ENCODE measurements around the gene FAM13A.
A peak's percentile ranks its signal among the peaks of the same experiment; 100 is the strongest.
"Not testable (repeated sequence)": the region's sequence is repeated elsewhere in the genome, so short reads cannot be mapped to it uniquely, and the experiment has no call there.

FAM13A gene

DNA sequence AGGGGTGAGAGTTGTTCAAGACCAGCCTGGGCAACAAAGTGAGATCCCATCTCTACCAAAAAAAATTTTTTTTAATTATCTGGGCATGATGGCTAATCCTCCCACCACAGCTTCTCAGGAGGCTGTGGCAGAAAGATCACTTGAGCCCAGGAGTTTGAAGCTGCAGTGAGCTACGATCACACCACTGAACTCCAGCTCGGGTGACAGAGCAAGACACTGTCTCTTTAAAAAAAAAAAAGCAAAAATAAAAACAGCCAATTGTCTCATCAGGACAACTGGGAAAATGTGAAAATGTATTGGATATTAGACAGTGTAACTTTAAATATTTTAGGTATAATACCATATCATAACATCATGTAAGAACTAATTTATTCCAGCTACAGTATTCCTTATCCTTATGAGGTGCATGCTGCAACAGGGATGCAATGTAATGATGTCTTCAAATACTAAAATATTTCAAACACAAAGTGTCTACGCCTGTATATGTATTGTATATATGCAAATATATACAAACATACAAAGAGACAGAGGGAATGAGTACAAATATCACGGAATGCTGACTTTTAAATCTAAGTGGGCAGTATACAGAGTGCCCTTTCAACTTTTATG, 17.2 kb downstream of the FAM13A start:
- DNase-seq: no peak

DNA sequence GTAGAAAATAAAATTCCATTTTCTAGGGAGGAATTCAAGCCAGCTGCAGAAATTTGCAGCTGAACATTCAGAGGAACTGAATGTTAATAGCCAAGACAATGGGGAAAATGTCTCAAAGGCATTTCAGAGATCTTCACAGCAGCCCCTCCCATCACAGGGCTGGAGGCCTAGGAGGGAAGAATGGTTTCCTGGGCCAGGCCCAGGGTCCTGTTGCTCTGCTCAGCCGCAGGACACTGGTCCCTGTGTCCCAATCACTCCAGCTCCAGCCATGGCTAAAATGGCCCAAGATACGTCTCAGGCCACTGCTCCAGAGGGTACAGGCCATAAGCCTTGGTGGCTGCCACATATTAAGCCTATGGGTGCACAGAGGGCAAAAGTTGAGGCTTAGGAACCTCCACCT, 20.4 kb downstream of the FAM13A start:
- no peak for DNase-seq

DNA sequence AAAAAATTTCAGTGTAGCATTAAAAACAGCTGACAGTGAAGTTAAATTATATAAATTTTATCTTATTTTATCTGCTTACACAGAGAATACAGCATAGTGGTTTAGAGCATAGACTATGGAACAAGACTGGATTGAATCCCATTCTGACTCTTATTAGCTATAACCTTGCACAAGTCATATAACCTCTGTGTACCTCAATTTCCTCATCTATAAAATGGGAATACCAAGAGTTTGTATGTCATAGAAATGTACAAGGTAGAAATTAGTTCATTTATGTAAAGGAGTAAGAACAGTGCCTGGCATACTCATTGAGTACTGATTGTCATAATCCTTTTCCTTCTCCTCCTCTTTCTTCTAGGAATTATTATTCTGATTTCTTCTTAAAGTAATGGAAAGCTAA, 25.7 kb downstream of the FAM13A start:
- DNase-seq: no peak

DNA sequence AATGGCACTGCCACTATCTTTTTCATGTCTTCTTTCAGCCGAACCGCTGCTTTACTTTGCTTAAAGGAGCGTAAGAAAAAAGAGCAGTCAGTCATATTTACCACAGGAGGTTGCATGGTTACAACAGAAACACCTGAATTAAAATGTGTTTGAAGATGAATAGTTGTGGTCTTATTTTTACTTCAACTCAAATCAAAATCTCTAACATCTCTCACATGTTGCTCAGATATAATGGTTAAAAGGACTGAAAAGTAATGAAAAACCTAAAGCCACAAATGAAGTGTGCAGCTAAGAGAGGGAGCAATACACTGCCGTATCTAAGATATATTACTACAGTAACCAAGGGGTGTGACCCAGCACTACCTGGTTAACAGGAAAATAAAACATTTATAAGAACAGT, 27.4 kb downstream of the FAM13A start:
- DNase-seq: no peak

DNA sequence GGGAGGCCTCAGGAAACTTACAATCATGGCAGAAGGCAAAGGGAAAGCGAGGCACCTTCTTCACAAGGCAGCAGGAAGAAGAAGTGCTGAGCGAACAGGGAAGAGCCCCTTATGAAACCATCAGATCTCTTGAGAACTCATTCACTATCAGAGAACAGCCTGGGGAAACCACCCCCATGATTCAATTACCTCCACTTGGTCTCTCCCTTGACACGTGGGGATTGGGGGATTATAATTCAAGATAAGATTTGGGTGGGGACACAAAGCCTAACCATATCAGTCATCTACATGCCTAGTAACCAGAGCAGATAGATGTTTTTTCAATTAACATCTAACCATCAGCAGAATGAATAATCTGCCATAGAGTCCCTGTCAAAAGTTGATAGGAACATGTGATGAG, 30.4 kb downstream of the FAM13A start:
- DNase-seq: no peak

DNA sequence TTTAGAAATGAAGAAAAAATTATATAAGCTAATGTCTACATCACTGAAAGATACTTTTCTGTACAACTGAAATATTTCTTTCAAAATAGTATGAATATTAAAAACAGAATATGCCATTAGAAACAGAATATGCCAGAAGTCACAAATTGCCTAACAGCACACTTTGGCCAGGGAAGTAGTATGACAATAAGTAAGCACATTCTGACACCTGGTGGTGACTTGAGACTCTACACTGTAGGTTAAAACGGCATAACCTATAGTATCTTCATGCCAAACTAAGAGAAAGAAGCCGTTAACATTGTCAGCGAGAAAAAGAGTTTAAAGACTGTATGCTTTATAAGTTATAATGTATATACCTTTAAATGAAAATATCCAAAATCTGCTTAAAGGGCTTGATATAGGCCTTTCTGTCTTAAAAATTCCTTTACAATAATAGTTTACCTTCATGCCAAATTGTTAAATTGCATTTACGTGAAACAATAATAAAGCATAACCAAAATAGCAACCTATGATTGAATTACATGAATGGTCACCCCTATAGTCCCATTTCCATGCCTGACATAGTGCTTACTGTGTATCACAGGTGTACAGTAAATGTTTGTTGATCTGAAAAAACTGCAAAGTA, 32.8 kb downstream of the FAM13A start:
- DNase-seq: peak; percentile 52 to 81

DNA sequence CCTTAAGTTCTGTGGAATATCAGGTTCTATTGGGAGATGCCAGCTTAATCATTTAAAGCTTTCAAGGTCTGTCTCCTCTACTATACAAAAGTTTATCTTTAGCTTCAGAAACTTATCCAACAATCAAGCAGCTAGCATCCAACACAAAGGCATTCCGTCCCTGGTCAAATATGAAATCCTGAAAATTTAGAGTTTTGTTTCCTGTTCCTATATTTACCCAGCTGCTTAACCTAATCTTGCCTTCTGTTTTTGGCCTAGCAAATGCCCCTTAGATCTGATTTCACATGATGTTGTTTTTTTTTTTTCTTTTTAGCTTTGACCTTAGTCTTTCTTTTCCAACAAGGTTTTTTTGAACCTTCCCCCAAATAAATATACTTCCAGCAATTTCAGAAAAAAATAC, 33.8 kb downstream of the FAM13A start:
- no peak for DNase-seq

DNA sequence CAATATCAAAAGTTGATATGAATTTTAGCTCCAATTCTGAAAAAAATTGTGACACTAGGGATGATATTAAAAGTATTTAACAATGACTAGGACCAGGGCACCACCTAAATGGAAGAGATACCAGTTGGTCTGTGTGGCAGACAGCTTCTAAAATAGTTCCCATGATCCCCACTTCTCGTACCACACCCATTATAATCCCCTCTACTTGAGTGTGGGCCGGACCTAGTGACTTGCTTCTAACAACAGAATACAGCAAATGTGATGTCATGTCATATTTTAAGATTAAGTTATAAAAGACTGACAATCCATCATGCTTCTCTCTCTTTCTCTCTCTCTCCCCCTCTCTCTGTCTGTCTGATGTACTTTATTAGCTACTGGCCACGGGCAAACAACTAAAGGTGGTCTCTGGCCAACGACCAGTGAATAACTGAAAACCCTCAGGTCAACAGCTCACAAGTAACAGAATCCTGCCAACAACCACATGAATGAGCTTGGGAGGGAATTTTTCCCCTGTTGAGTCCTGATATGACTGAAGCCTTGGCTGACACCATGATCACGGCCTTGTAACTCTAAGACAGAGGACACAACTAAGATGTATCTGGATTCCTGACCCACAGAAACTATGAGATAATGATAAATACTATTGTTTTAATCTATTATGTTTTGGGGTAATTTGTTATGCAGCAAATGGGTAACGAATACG, 34.4 kb downstream of the FAM13A start:
- no peak for DNase-seq

DNA sequence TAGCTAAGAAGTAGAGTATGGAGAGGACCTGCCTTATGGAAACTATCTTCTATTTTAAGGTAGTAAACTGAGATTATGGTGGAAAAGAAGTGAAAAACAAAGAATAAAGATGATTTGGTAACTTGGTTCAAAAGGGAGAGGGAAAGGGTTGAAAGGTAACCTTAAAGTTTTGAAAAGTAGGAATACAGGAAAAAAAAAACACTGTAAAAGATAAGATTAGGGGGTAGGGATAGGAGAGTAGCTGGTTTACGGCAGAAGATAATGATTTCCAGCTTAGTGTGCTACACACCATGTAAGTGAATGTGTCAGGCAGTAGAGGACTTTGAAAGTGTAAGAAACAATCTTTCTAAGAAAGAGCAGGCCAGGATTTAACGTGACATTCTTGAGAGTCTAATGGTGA, 35.3 kb downstream of the FAM13A start:
- no peak for DNase-seq

DNA sequence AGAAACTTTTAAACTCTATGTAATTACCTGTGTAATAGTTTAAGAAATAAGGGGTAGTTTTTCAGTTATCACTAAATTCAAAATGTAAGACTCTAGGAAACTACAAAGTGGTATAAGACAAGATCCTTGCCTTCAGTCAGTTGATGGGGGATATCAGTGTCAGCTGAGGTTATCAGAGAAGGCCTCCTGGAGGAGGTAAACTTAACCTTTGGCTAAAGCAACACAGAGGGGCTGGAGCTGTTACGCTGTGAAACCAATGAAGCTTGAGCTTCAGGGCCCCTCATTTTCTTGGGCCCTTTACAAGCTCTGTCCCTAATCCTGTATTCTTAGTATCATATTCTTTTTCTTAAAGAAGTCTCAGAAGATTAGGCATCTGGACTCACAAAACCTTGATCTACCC, 35.9 kb downstream of the FAM13A start:
- no peak for DNase-seq

DNA sequence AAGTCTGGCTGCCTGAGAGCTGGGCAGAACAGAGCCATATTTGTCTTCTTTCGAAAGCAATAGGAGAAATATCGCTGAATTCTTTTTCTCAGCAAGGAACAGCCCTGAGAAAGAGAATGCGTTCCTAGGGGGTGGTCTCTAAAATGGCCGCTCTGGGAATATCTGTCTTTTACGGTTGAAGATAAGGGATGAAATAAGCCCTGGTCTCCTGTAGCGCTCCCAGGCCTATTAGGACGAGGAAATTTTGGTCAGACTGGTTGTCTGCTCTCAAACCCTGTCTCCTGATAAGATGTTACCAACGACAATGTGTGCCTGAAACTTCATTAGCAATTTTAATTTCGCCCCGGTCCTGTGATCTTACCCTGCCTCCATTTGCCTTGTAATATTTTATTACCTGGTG, 42.1 kb downstream of the FAM13A start:
- DNase-seq: not testable (repeated sequence)

DNA sequence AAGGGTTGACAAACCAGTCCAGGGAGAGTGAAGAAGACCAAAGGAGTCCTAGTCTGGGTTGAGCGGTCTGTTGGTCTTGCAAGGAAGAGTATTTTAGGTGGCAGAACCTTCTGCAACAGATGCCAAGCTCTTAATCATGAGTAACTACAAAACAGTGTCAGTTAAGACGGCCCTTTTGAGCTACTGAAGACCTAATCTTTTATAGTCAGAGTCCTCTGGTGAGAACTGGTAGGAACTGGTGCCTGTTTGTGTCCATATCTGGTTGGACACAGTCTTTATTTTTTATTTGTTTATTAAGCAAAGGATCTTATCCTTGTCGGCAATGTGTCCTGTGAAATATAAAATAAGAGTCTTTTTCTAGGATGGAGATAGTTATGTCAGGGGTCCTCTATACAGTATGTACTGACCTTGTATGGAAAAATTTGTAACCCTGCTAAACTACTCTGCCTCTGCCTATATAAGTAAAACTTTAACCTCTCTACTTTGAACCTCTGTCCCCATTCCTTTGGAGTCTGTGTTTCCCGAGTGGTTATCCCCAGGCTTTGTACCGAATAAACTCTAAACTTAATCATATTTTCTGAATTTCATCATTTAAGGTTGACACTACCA, 47.1 kb downstream of the FAM13A start:
- no peak for DNase-seq

DNA sequence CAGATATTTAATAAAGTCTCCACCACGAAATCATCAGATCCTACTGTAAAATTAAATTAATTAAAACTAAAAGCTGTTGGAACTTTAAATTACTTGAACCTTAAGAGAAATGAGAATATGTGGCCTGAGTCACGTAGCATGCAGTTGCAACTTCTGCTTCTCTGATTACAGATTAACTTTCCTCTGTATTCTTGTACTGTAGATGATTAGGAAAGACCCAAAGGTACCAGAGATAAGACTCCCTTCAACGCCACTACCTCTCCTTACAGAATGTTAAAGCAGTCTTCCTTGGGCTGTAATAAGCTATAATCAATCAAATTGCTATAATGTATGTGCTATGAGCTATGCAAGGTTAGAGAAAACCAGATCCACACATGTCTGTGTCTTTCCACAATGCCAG, 47.9 kb downstream of the FAM13A start:
- no peak for DNase-seq

DNA sequence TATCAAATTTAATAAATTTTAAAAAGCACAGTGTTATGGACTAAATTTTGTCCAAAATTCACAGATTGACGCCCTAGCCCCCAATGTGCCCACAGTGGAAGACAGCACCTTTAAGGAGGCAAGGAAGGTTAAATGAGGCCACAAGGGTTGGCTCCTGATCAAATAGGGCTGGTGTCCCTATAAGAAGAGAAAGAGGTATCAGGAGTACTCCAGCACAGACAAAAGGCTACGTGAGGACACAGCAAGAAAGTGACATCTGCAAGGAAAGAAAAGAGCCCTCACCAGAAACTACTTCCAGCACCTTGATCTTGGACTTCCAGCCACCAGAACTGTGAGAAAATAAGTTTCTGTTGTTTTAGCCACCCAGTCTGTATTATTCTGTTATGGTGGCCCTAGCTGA, 48.8 kb downstream of the FAM13A start:
- no peak for DNase-seq

DNA sequence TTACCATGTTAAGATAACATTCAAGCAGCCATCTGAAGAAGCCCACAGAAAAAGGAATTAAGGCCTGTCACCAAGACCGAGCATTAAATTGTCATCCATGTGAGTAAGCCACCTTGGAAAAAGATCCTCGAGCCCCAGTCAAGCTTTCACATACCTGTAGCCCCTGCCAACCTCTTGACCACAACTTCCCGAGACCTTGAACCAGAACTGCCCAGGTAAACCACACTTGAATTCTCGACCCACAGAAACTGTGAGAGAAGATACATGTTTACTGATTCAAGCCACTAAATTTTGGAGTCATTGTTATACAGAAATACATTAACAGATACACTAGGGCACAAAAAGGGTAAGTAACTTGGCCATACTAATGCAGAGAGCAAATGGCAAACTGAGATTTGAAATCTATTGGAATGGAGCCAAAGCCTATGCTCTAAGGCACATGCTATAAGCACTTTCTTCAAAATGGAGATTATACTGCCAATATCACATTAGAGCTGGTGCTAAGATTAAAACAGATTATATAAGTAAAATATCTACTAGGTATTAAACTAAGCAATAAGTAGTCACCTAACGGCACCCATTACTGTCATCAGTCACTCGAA, 49.5 kb downstream of the FAM13A start:
- no peak for DNase-seq

DNA sequence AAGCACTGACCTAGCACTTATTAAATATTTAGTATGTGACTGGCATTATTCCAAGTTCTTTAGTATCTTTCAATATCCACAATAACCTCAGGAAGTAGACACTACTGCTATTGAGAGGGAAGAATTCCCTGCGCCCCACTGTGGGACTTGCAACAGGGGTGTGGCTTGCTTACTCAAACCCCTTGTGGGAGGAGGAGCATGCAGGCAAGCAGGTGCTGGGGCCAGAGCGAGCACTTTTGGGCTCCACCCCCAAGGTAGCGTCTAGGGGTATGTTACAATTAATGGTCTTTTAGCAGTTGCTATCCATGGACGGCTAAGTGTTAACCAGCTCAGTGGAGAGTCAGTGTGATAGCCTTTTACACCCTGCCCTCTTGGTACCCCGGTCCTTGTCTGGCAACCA, 50.7 kb downstream of the FAM13A start:
- DNase-seq: no peak

DNA sequence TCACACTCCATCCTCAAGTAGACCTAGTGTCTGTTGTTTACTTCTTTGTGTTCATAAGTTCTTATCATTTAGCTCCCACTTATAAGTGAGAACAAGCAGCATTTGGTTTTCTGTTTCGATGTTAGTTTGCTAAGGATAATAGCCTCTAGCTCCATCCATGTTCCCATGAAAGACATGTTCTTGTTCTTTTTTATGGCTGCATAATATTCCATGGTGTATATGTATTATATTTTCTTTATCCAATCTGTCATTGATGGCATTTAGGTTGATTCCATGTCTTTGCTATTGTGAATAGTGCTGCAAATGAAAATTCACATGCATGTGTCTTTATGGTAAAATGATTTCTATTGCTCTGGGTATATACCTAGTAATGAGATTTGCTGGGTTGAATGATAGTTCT, 51.9 kb downstream of the FAM13A start:
- not testable (repeated sequence) for DNase-seq

DNA sequence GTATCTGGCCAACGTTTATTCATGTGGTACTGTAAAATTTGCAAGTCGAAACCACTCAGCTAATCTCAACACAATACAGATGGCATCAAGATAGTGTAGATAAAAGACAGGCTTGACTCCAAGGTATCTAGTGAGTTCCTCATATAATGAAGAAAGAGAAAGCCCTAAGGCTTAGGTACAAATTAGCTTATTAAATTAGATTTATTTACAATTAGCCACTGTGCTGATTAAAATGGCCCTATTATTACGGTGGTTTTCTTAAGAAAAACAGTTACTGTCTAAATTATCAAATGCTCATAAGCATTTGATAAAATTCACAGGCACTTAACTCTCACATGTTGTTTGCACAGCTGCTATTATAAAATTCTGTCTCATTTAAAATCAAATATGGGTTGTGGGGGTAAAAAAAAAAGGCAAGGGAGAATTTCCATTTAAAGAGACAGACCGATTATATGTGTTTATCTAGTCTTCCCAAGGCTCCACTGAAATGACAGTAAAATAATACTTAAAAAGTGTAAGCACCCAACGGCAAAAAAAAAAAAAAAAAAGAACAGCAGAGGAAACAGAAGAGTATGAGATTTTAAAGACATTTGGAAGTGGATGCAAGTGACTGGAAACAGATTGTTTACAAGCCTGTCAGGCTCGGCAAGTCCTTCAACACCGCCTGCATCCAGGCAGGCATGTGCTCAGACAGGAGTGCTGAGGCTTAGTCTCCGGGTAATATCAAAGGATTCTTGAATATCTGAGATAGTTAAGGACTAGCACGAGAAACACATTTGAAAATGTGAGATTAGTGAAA, 55.1 kb downstream of the FAM13A start:
- DNase-seq: peak; percentile 25 to 36

DNA sequence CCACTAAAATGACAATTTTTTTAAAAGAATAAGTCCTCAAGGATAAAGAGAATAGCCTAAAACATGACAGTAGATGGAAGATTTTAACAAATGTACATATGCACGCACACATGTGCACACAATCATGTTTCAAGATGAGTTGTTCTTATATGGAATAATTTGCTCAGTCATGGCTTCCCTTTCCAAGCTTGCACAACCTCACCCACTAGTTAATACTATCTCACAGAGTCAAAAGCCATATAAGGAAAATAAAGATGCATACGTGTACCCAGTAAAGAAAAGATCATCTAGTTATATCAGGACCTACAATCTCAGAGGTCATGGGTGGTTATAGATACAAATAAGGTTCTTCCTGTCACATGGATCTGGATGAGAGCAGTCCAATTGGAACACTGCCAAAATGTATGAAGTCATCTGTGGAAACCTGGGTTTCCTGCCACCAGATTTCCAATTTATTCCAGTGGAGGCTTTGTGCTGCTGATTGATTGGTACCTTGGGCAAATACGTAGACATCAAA, 56.1 kb downstream of the FAM13A start:
- DNase-seq: peak; percentile 71 to 81

DNA sequence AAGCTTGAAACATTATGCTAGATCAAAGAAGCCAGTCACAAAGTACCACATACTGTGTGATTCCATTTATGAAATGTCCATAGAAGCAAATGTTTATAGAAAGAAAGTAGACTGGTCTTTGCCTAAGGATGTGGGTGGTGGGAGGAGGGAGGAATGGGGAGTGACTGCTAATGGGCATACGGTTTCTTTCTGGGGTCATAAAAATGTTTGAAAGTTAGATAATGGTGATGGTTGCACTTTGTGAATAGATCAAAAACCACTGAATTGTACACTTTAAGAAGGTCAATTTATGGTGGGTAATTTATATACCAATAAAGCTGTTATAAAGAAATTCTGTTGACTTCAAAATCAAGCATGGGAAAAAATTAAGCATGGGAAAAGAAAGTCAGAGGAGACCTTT, 56.6 kb downstream of the FAM13A start:
- no peak for DNase-seq

DNA sequence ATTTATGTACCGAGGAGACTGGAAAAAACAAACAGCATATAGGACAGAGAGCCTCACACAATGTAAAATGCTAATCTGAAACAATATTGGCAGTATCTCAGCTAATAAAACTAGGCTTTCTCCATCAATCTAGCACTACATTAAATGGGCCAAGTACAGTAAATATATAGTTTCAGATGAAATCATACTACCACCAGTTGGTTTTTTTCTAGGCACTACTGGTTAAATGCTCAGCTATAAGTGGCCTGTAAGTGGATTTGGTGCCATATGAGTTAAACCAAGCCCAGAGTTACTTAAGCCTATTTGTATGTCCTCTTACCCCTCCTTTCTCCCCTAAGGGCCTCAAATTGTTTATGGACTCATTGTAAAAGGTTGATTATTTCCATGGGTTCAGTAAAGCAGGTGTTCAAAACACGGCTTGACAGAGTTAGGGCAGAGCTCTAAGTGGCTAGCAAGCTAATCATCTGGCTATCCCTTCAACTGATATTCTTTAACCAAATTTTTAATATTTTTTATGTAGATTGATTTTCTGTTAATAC, 57.5 kb downstream of the FAM13A start:
- DNase-seq: no peak

DNA sequence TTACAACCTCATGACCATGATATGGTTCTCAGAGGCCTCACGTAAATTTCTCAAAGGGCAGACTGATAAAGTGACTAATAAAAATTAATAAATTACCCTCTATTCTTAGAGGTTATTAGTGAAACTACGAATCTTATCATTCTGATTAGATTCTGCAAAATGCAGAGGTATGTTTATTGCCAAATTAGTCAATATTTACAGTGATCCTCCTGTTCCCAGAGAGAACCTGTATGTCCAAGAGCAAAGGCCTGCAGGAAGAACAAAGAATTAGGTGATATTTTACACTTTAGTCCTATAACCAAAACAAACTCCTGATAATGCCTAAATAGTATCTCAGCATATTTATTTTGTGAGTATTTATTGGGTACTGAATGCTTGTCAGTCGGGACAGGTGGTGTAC, 58.1 kb downstream of the FAM13A start:
- no peak for DNase-seq

Data from NCI-H446 (cell line).